Measurements from ENCODE around the gene FXN. TPM values are rescaled to one million over a fixed set of nuclear protein-coding genes. Genes with fewer than 3 reads are reported as not detected.
"Not testable (repeated sequence)": the region's sequence is repeated elsewhere in the genome, so short reads cannot be mapped to it uniquely, and the experiment has no call there.

FXN gene
- total RNA-seq, 1 donor from 2014 or later = 46.8 TPM

- H3K9me3 Mint-ChIP-seq = no peaks in the 10 kb centered on the region
- intact Hi-C loops (cut with micrococcal nuclease) = no loop called here
- H3K4me3 Mint-ChIP-seq (ENCODE audit: low read depth) = no peak overlapping the region
- DNase-seq (ENCODE audit: low spot score) = no peak
- no peaks in the 10 kb centered on the region for H3K4me1 Mint-ChIP-seq (ENCODE audit: low read depth)
- no peak overlapping the region for H3K27ac Mint-ChIP-seq
- H3K36me3 Mint-ChIP-seq (ENCODE audit: low read depth) = no peaks in the 10 kb centered on the region
- H3K27me3 Mint-ChIP-seq (ENCODE audit: low read depth) = no peaks in the 10 kb centered on the region
These were observed 62.5 kb downstream of the FXN start for GRCh38 chr9:69097923-69098593.

- H3K27me3 Mint-ChIP-seq (ENCODE audit: low read depth); H3K9me3 Mint-ChIP-seq; H3K4me1 Mint-ChIP-seq (ENCODE audit: low read depth); H3K27ac Mint-ChIP-seq; intact Hi-C loops (cut with micrococcal nuclease); H3K4me3 Mint-ChIP-seq (ENCODE audit: low read depth); H3K36me3 Mint-ChIP-seq (ENCODE audit: low read depth); DNase-seq (ENCODE audit: low spot score): not testable (repeated sequence)
These were observed 67.9 kb downstream of the FXN start for GRCh38 chr9:69103348-69103996.

- intact Hi-C loops (cut with micrococcal nuclease) = no loop called here
- DNase-seq (ENCODE audit: low spot score) = no peak
- Mint-ChIP-seq H3K36me3 (ENCODE audit: low read depth) (no peaks in the 10 kb centered on the region), H3K4me1 (ENCODE audit: low read depth) (no peaks in the 10 kb centered on the region), H3K4me3 (ENCODE audit: low read depth) (no peak overlapping the region), H3K9me3 (no peaks in the 10 kb centered on the region), H3K27me3 (ENCODE audit: low read depth) (no peaks in the 10 kb centered on the region), H3K27ac (no peak overlapping the region)
These were observed 69.4 kb downstream of the FXN start for GRCh38 chr9:69104830-69105527.

- no peaks in the 10 kb centered on the region for H3K9me3 Mint-ChIP-seq
- no peak overlapping the region for H3K4me3 Mint-ChIP-seq (ENCODE audit: low read depth)
- H3K27ac Mint-ChIP-seq = no peak overlapping the region
- intact Hi-C loops (cut with micrococcal nuclease) = no loop called here
- H3K27me3 Mint-ChIP-seq (ENCODE audit: low read depth) = no peaks in the 10 kb centered on the region
- no peaks in the 10 kb centered on the region for H3K36me3 Mint-ChIP-seq (ENCODE audit: low read depth)
- H3K4me1 Mint-ChIP-seq (ENCODE audit: low read depth) = no peaks in the 10 kb centered on the region
- DNase-seq (ENCODE audit: low spot score) = no peak
These were observed 72.2 kb downstream of the FXN start for GRCh38 chr9:69107771-69108170.

GRCh38 chr9:69108706-69109105 is 73.2 kb downstream of the FXN start:
- DNase-seq (ENCODE audit: low spot score); intact Hi-C loops (cut with micrococcal nuclease); H3K27ac Mint-ChIP-seq; H3K4me3 Mint-ChIP-seq (ENCODE audit: low read depth); H3K4me1 Mint-ChIP-seq (ENCODE audit: low read depth); H3K9me3 Mint-ChIP-seq; H3K27me3 Mint-ChIP-seq (ENCODE audit: low read depth); H3K36me3 Mint-ChIP-seq (ENCODE audit: low read depth): not testable (repeated sequence)

- H3K27ac Mint-ChIP-seq = no peak overlapping the region
- H3K9me3 Mint-ChIP-seq = no peaks in the 10 kb centered on the region
- no peaks in the 10 kb centered on the region for H3K4me1 Mint-ChIP-seq (ENCODE audit: low read depth)
- DNase-seq (ENCODE audit: low spot score) = no peak
- H3K4me3 Mint-ChIP-seq (ENCODE audit: low read depth) = no peak overlapping the region
- intact Hi-C loops (cut with micrococcal nuclease) = no loop called here
- no peaks in the 10 kb centered on the region for H3K27me3 Mint-ChIP-seq (ENCODE audit: low read depth)
- H3K36me3 Mint-ChIP-seq (ENCODE audit: low read depth) = no peaks in the 10 kb centered on the region
These were observed 73.6 kb downstream of the FXN start for GRCh38 chr9:69109152-69109551.

- intact Hi-C loops (cut with micrococcal nuclease); DNase-seq (ENCODE audit: low spot score); H3K4me1 Mint-ChIP-seq (ENCODE audit: low read depth); H3K27ac Mint-ChIP-seq; H3K36me3 Mint-ChIP-seq (ENCODE audit: low read depth); H3K27me3 Mint-ChIP-seq (ENCODE audit: low read depth); H3K9me3 Mint-ChIP-seq; H3K4me3 Mint-ChIP-seq (ENCODE audit: low read depth): not testable (repeated sequence)
These were observed 77.1 kb downstream of the FXN start for GRCh38 chr9:69112646-69113045.

GRCh38 chr9:69115621-69116020 is 80.1 kb downstream of the FXN start:
- H3K4me1 Mint-ChIP-seq (ENCODE audit: low read depth) = no peaks in the 10 kb centered on the region
- H3K9me3 Mint-ChIP-seq = no peaks in the 10 kb centered on the region
- intact Hi-C loops (cut with micrococcal nuclease) = no loop called here

GRCh38 chr9:69118656-69119055 is 83.1 kb downstream of the FXN start:
- H3K27ac Mint-ChIP-seq = no peak overlapping the region
- H3K9me3 Mint-ChIP-seq = no peaks in the 10 kb centered on the region
- peaks cover 8% of the 10 kb centered on the region for H3K27me3 Mint-ChIP-seq (ENCODE audit: low read depth)
- H3K4me3 Mint-ChIP-seq (ENCODE audit: low read depth) = no peak overlapping the region
- intact Hi-C loops (cut with micrococcal nuclease) = no loop called here
- H3K36me3 Mint-ChIP-seq (ENCODE audit: low read depth) = no peaks in the 10 kb centered on the region
- H3K4me1 Mint-ChIP-seq (ENCODE audit: low read depth) = peaks cover 8% of the 10 kb centered on the region
- DNase-seq (ENCODE audit: low spot score) = no peak

More at GRCh38 chr9:69115621-69116020, 80.1 kb downstream of the FXN start:
- DNase-seq (ENCODE audit: low spot score) = no peak
- Mint-ChIP-seq H3K27me3 (ENCODE audit: low read depth) (no peaks in the 10 kb centered on the region), H3K27ac (no peak overlapping the region), H3K4me3 (ENCODE audit: low read depth) (no peak overlapping the region), H3K36me3 (ENCODE audit: low read depth) (no peaks in the 10 kb centered on the region)

- Mint-ChIP-seq H3K27ac (no peak overlapping the region), H3K4me1 (ENCODE audit: low read depth) (peaks cover 8% of the 10 kb centered on the region), H3K4me3 (ENCODE audit: low read depth) (peak overlapping the region; percentile 75), H3K9me3 (no peaks in the 10 kb centered on the region), H3K27me3 (ENCODE audit: low read depth) (peaks cover 8% of the 10 kb centered on the region), H3K36me3 (ENCODE audit: low read depth) (no peaks in the 10 kb centered on the region)
- intact Hi-C loops (cut with micrococcal nuclease) = loop anchor here (5.0 kb wide), 1 partner anchor 52 kb away; the partner anchor contains the start of gene TJP2
- DNase-seq (ENCODE audit: low spot score) = no peak
These were observed 85.0 kb downstream of the FXN start for GRCh38 chr9:69120380-69121154.

- Mint-ChIP-seq H3K36me3 (ENCODE audit: low read depth) (no peaks in the 10 kb centered on the region), H3K27ac (no peak overlapping the region), H3K4me3 (ENCODE audit: low read depth) (peak overlapping the region; percentile 84), H3K9me3 (no peaks in the 10 kb centered on the region), H3K4me1 (ENCODE audit: low read depth) (peaks cover 8% of the 10 kb centered on the region), H3K27me3 (ENCODE audit: low read depth) (peaks cover 8% of the 10 kb centered on the region)
- peak; percentile 31 for DNase-seq (ENCODE audit: low spot score)
- intact Hi-C loops (cut with micrococcal nuclease) = loop anchor here (1.0 to 5.0 kb wide), 2 partner anchors 51 to 72 kb away; partner anchors contain the start of gene TJP2
These were observed 85.9 kb downstream of the FXN start for GRCh38 chr9:69121155-69122081.

GRCh38 chr9:69122082-69122548 is 86.6 kb downstream of the FXN start:
- Mint-ChIP-seq H3K4me3 (ENCODE audit: low read depth) (peak overlapping the region; percentile 84), H3K27ac (no peak overlapping the region)

More at GRCh38 chr9:69122082-69122548, 86.6 kb downstream of the FXN start:
- Mint-ChIP-seq H3K27me3 (ENCODE audit: low read depth) (peaks cover 8% of the 10 kb centered on the region), H3K9me3 (no peaks in the 10 kb centered on the region), H3K36me3 (ENCODE audit: low read depth) (no peaks in the 10 kb centered on the region), H3K4me1 (ENCODE audit: low read depth) (peaks cover 8% of the 10 kb centered on the region)
- intact Hi-C loops (cut with micrococcal nuclease) = loop anchor here (1.0 to 5.0 kb wide), 2 partner anchors 50 to 71 kb away; partner anchors contain the start of gene TJP2
- no peak for DNase-seq (ENCODE audit: low spot score)
